Right hindlimb (tissue), 1 donor: Measurements from ENCODE around the gene CLSTN3.

ENCODE experiments used
- DNase-seq: peaks from one replicate; pipeline ENCODE4 v3.0.0-alpha.2; 2018

CLSTN3 gene

GRCh38 chr12:7128681-7129286 lies 1.4 kb upstream of the CLSTN3 start, which contains the start of gene RBP5:
Gene RBP5 (minus strand): TSS chr12:7128889. CDS start chr12:7128775, 114 bp downstream.
- no peak for DNase-seq

DNA sequence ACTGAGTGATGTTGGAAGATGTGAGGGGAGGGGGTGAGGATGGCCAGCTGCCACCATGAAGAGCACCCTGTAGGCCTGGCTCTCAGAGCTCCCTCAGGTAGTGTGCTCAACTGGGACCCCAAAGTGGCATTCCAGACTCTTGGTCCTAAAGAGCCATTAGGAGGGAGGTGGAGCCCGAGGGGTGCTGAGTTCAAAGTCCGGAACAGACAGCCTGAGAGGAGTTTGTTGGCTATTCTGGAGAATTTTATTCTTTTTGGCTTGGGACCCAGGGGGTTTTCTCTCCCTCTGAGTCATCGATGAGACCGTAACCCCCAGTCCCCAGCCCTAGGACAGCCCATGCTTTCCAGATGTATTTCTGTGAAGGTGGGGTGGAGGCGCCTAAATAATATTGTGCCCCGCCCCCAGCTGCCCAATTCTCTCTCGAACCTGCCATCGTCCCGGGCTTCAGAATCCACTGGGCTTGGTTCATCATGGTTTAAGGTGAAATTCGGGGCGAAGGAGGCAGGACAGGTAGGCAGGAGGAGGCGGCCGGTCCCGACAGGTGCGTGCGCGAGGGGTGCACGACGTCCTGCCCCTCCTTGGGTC lies 792 bp upstream of the CLSTN3 start:
- DNase-seq: no peak

- DNase-seq: peak; percentile 63
These were observed 730 bp downstream of the CLSTN3 start for GRCh38 chr12:7130701-7131501.

- no peak for DNase-seq
These were observed 1.3 kb downstream of the CLSTN3 start for GRCh38 chr12:7131502-7131866.

- DNase-seq: no peak
These were observed 4.4 kb downstream of the CLSTN3 start for GRCh38 chr12:7134396-7135166.

DNA sequence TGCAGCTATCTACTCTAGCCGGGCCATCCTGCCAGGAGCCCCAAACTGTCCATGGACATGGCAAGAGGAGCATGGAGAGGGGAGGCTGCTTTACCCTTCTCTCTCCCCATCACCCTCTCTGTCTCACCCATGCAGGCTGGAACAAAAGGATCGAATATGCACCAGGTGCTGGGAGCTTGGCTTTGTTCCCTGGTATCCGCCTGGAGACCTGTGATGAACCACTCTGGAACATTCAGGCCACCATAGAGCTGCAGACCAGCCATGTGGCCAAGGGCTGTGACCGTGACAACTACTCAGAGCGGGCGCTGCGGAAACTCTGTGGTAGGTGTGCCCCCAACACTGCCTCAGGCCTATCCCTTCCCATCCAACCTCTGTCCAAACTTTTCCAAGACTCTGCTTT lies 5.9 kb downstream of the CLSTN3 start:
- no peak for DNase-seq

- no peak for DNase-seq
These were observed 6.5 kb downstream of the CLSTN3 start for GRCh38 chr12:7136676-7137075.

- DNase-seq: no peak
These were observed 7.7 kb downstream of the CLSTN3 start for GRCh38 chr12:7137908-7138307.

GRCh38 chr12:7139200-7139599 lies 9.0 kb downstream of the CLSTN3 start:
- DNase-seq: no peak

- DNase-seq: no peak
These were observed 11.3 kb downstream of the CLSTN3 start for GRCh38 chr12:7141351-7142005.

DNA sequence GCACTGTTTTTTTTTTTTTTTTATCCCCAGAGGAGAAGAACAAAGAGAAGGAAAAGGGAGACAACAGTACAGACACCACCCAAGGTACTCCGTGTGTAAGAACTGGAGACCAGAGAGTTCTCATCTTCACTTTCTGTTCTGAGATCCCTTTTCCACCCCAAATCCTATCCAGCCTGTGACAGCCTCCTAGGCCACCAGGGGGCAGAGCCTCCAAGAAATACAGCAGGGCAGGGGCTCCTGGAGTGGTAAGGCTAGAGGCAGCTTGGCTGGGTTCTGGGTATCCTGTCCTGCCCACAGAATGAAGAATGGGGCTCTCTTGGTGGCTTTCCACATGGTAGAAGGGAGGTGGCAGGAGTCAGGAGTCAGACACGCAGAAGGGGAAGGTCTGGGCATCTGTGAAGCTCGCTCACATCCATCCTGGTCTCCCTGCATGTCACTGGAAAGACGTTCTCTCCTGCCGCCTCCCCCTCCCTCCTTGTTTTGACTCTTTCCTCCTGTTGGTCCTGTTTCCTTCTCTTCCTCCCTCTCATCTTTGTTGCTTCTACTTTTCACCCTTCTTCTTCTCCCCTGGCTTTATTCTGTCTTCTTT lies 12.0 kb downstream of the CLSTN3 start:
- no peak for DNase-seq

DNA sequence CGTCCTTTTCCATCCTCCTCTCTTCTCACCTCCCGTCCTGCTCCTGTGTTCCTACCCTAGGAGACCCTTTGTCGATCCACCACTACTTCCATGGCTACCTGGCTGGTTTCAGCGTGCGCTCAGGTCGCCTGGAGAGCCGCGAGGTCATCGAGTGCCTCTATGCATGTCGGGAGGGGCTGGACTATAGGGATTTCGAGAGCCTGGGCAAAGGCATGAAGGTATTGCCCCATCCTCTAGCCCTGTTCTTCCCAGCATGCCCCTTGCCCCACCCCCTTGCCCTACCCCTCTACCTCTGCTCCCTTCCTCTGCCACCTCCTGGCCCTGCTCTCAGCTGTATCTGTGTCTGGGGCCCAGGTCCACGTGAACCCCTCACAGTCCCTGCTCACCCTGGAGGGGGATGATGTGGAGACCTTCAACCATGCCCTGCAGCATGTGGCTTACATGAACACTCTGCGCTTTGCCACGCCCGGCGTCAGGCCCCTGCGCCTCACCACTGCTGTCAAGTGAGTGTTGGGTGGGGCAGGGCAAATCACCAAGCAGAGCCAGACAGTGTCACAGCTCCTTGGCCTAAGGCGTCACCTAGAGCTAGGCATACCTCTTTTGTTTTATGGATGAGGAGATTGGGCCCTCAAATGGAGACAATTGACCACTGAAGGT lies 12.8 kb downstream of the CLSTN3 start:
- no peak for DNase-seq

DNA sequence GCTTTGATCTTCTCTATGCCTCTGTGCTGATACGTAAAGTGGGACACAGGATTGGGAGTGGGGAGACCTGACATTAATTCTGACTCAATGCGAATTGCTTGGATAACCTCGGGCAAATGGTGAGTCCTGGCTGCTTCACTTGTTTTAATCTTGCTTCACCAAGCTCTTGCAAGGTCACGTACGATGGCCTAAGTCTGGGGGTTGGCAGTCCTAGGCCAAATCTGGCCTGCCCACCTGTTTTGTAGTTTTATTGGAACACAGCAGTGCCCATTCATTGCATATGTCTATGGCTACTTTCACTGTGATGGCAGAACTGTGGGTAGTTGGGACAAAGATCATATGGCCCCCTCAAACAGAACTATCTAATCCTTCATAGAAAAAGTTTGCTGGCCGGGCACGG lies 13.4 kb downstream of the CLSTN3 start:
- no peak for DNase-seq

GRCh38 chr12:7144414-7145120 lies 14.4 kb downstream of the CLSTN3 start:
- peak; percentile 27 for DNase-seq

- no peak for DNase-seq
These were observed 15.5 kb downstream of the CLSTN3 start for GRCh38 chr12:7145671-7146070.

- DNase-seq: no peak
These were observed 16.1 kb downstream of the CLSTN3 start for GRCh38 chr12:7146228-7146627.

- DNase-seq: no peak
These were observed 16.7 kb downstream of the CLSTN3 start for GRCh38 chr12:7146906-7147305.

GRCh38 chr12:7150356-7150755 lies 20.2 kb downstream of the CLSTN3 start:
- DNase-seq: no peak

- no peak for DNase-seq
These were observed 20.7 kb downstream of the CLSTN3 start for GRCh38 chr12:7150841-7151240.

DNA sequence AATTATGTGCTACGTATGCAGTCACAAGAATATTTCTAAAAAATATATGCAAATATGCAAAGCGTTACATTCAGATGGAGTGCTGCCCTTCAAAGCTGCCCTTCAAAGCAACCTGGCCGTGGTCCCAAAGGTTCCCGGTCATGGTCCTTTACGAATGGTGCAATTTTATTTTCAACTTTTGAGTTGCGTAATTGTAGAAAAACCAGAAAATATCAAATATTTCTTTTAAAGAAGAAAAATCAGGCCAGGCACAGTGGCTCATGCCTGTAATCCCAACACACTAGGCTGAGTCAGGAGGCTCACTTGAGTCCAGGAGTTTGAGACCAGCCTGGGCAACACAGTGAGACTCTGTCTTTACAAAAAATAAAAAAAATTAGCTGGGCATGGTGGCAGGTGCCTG lies 21.4 kb downstream of the CLSTN3 start:
- no peak for DNase-seq

DNA sequence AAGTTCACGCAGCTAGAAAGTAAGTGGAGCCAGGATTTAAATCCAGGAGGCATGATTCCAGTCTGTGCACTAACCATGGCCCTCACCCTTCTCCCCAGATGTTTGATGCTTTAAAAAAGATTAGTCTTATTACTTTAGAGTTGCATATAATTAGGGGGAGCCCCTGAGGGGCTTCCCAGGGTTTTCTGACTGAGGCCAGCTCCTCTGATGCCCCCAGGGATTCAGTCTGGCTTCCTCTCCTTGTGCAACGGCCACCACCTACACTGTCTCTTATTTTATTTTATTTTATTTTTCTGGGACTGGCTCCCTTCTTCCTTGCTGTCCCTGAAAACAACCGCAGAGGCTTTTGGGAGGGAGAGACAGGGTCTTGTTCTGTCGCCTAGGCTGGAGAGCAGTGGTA lies 22.6 kb downstream of the CLSTN3 start:
- DNase-seq: no peak
